GM19463 (cell line): ENCODE results near the gene DLEC1.
"Not testable (repeated sequence)": the region's sequence is repeated elsewhere in the genome, so short reads cannot be mapped to it uniquely, and the experiment has no call there.

ENCODE experiments used
- ATAC-seq: cut with Tn5 transposase; IDR thresholded peaks from one replicate; pipeline ENCODE4 v1.9.1; 2021; ENCODE audit warnings: mild to moderate bottlenecking, moderate library complexity; ENCODE audit not compliant: unreplicated experiment

Gene DLEC1

DNA sequence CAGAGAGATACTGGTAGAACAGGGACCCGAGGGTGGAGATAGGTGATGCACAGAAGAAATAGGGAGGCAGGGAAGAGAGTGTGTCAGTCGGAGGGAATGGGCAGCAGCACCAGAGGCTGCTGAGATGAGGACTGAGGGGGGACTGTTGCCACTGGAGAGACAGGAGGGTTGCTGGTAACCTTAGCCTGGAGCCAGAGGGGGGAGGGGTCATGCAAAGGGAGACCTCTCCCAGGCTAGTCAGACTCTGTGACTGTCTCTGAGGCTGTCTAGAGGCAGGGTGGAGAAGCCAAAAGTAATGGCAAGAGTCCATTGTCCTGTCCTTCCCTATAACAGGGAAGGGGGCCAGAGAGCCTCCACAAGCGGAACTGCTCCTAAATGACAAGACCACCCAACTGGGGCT is 2.1 kb upstream of the DLEC1 start:
- ATAC-seq: no peak

GRCh38 chr3:38038447-38038911 is 529 bp upstream of the DLEC1 start:
- no peak for ATAC-seq

DNA sequence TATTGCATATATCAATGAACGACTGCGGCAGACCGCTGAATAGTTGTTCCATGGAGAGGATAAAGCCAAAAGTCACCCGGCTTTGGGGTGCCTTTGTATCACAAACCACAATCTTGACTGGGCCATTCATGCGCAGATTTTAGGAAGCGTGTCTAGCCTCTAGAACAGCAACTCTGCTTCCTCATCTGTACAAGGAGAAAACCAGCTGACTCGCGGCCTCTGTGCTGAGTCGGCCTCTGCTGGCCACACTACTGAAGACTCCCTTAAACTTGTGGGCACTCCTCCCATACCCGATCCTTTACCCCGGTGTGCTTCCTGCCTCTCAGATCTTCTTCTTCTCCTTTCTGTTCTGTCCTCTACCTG is 872 bp downstream of the DLEC1 start:
- ATAC-seq: peak; percentile 38

DNA sequence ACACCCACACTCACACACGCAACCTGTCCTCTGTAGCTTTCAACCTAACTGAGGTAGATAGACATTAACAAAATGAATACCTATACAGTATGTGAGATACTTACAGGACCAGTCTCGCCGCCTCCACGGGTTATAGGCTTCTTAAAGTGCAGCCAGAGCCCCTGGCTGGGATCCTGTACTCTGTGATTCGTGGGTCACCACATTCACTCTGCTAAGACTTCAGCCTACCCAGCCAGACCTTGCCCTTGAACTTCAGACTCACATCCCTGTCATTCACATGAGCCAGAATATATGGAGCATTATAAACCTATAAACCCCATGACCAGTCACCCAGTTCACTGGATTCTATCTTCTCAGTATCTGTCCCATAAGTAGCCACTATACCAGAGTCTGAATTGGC is 1.4 kb downstream of the DLEC1 start:
- no peak for ATAC-seq

GRCh38 chr3:38043486-38043885 is 4.5 kb downstream of the DLEC1 start:
- no peak for ATAC-seq

DNA sequence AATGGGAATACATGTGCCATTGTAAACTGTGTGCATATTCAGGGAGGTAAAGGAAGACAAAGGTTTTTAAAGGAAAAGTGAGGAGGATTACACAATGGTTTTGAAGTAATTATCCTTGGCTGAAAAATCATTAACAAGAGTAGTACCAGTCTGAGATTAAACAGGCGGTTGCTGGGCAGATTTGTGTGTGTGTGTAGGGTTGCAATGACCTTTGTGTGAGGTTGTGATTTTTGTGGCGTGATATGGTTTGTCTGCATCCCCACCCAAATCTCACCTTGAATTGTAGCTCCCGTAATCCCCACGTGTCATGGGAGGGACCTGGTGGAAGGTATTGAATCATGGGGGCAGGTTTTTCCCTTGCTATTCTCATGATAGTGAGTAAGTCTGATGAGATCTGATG is 7.0 kb downstream of the DLEC1 start:
- ATAC-seq: no peak

DNA sequence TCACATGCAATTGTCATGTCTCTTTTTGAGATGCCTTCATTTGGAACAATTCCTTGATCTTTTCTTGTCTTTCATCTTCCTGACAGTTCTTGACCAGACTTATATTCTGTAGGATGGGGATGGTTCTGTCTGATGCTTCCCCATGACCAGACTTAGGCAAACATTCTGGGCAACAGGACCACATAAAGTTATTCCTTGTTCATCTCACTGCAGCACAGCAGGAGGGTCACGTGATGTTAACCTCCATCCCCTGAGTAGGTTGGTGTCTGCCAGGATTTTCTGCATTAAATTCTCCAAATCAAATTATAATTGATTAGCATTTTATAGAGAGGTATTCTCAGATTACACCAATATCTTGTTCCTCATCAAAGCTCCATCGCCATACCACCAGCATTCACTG is 7.8 kb downstream of the DLEC1 start:
- no peak for ATAC-seq

GRCh38 chr3:38047896-38048295 is 8.9 kb downstream of the DLEC1 start:
- no peak for ATAC-seq

GRCh38 chr3:38049358-38050126 is 10.5 kb downstream of the DLEC1 start:
- ATAC-seq: no peak

- ATAC-seq: no peak
Observed at GRCh38 chr3:38051131-38051530, 12.1 kb downstream of the DLEC1 start.

GRCh38 chr3:38053286-38053685 is 14.3 kb downstream of the DLEC1 start:
- not testable (repeated sequence) for ATAC-seq

GRCh38 chr3:38053813-38054498 is 14.9 kb downstream of the DLEC1 start:
- not testable (repeated sequence) for ATAC-seq

- ATAC-seq: no peak
Observed at GRCh38 chr3:38054499-38055001, 15.5 kb downstream of the DLEC1 start.

DNA sequence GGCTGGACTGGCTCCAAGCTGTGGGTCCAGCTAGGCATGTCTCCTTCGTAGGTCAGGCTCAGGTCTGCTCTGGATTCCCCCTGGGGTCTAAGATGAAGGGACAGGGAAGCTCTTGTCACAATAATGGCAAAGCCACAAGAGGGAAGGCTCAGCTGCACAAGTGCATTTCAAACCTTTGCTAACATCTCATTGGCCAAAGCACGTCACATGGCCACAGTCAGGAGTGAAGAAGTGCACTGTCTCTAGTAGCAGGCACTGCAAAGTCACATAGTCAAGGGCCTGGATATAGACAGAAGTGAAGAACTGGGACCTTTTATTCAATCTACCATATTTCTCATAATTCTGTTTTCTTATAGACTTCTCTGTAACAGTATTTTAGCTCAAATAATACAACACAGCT is 20.1 kb downstream of the DLEC1 start:
- ATAC-seq: no peak

DNA sequence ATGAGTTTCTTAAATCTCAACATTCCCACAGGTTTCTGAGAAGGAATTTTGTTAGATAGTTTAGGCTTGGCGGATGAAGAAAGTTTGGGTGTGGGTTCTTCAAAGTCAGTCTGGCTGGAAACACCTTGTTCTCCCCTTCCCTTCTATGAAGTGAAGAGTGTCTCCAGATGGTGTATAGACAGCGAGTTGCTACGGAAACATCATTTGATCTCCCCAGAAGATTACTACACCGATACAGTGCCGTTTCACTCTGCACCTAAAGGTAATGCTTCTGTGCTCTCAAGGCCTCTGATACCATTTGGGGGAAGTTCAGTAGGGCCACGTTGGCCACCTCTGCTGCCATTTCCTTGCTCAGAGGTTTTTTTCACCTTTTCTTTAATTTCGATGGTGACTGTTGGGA is 20.6 kb downstream of the DLEC1 start:
- ATAC-seq: no peak

GRCh38 chr3:38062809-38063208 is 23.8 kb downstream of the DLEC1 start:
- ATAC-seq: no peak

- ATAC-seq: not testable (repeated sequence)
Observed at GRCh38 chr3:38064453-38064852, 25.4 kb downstream of the DLEC1 start.

- ATAC-seq: no peak
Observed at GRCh38 chr3:38067508-38068233, 28.7 kb downstream of the DLEC1 start.

- no peak for ATAC-seq
Observed at GRCh38 chr3:38070013-38070412, 31.0 kb downstream of the DLEC1 start.

DNA sequence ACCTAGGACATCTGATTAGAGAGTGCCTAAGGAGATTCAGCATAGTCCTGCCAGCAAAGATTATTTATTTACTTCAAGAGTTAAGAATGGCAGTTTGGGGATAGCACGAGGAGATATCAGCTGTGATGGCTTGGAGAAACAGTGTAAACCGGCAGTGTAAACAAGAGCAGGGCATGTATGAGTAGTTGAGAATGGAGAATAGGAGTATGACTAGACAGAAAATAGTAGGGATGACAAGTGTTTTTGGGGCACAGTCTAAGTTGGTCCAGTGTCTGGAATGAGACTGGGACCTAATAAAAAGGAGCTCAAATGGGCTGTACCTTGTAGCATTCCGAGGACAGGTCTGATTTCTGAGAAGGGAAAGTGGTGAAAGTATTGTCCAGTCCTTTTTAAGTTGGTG is 38.1 kb downstream of the DLEC1 start:
- not testable (repeated sequence) for ATAC-seq

DNA sequence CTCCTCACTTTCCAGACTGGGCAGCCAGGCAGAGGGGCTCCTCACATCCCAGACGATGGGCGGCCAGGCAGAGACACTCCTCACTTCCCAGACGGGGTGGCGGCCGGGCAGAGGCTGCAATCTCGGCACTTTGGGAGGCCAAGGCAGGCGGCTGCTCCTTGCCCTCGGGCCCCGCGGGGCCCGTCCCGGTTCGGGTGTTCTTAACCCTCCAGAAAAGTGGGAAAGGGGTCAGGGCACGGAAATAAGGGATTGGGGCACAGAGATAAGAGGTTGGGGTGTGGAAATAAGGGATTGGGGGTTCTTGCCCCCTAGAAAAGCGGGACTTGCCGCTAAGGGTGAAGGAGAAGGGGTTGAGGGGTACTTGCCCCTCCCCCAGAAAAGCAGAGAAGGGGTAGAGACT is 43.3 kb downstream of the DLEC1 start:
- ATAC-seq: not testable (repeated sequence)

DNA sequence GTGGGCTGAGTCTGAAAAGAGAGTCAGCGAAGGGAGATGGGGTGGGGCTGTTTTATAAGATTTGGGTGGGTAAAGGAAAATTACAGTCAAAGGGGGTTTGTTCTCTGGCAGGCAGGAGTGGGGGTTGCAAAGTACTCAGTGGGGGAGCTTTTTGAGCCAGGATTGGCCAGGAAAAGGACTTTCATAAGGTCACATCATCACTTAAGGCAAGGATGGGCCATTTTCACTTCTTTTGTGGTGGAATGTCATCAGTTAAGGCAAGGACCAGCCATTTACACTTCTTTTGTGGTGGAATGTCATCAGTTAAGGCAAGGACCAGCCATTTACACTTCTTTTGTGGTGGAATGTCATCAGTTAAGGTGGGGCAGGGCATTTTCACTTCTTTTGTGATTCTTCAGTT is 44.2 kb downstream of the DLEC1 start:
- ATAC-seq: not testable (repeated sequence)
